NT2/D1 (cell line): ENCODE results near the gene CDK5RAP2.

ENCODE experiments used
- SUZ12 ChIP-seq: IDR thresholded peaks from 2 replicates; pipeline ENCODE4 v1.6.1; 2011; ENCODE audit not compliant: insufficient read length, insufficient read depth; ENCODE audit errors: extremely low read depth
- YY1 ChIP-seq: IDR thresholded peaks from 2 replicates; pipeline ENCODE4 v1.6.1; 2011; ENCODE audit not compliant: insufficient read length, insufficient read depth
- ZNF274 ChIP-seq: IDR thresholded peaks from 2 replicates; pipeline ENCODE4 v1.6.1; 2011; ENCODE audit warnings: mild to moderate bottlenecking, low read depth, low read length

DNA sequence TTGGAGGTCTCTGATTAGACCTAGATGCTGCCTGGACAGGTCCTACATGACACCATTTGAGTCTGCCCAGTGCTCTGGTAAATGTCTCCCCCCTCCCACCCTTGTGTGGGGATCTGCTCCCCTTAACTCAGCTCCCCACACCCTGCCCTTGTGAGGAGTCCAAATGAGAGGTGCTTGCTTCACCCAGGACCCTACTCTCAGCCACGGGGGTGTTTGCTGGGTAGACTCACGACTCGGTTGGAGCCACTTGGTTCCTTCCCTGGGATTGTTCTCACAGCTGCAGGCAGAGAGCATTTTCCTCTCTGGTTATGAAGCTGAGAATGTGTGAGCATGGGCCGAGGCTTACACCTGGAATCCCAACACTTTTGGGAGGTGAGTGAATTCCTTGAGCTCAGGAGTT, 204.7 kb downstream of the CDK5RAP2 start:
- no peak for TF ChIP-seq ZNF274
- TF ChIP-seq SUZ12 = no peak
- no peak for TF ChIP-seq YY1
